Measurements from ENCODE around the gene DUT. TPM values are rescaled to one million over a fixed set of nuclear protein-coding genes. Genes with fewer than 3 reads are reported as not detected.
A peak's percentile ranks its signal among the peaks of the same experiment; 100 is the strongest.
"Not testable (repeated sequence)": the region's sequence is repeated elsewhere in the genome, so short reads cannot be mapped to it uniquely, and the experiment has no call there.

The DUT gene
- total RNA-seq, 1 experiment from 2014 or later, result 97.0 TPM

GRCh38 chr15:48313216-48313615, 18.0 kb upstream of the DUT start:
- DNase-seq, result no peak
- no peak overlapping the region for H3K4me3 ChIP-seq

GRCh38 chr15:48315041-48315440, 16.2 kb upstream of the DUT start:
- no peaks in the 10 kb centered on the region for H3K27me3 ChIP-seq
- DNase-seq, result no peak
- no peaks in the 10 kb centered on the region for H3K4me1 ChIP-seq
- H3K36me3 ChIP-seq, result no peaks in the 10 kb centered on the region
- H3K27ac ChIP-seq, result no peak overlapping the region
- H3K9me3 ChIP-seq (replicated peaks), result no peaks in the 10 kb centered on the region
- no peak overlapping the region for H3K4me3 ChIP-seq

More at GRCh38 chr15:48313216-48313615, 18.0 kb upstream of the DUT start:
- no peaks in the 10 kb centered on the region for H3K9me3 ChIP-seq (replicated peaks)
- H3K27ac ChIP-seq, result no peak overlapping the region
- no peaks in the 10 kb centered on the region for H3K36me3 ChIP-seq
- no peaks in the 10 kb centered on the region for H3K27me3 ChIP-seq
- no peaks in the 10 kb centered on the region for H3K4me1 ChIP-seq

- no peak for DNase-seq
- Histone ChIP-seq H3K4me3 (no peak overlapping the region), H3K27me3 (no peaks in the 10 kb centered on the region), H3K36me3 (no peaks in the 10 kb centered on the region), H3K27ac (no peak overlapping the region), H3K9me3 (replicated peaks) (no peaks in the 10 kb centered on the region), H3K4me1 (no peaks in the 10 kb centered on the region)
Measured at GRCh38 chr15:48317221-48317620, 14.0 kb upstream of the DUT start.

- Histone ChIP-seq H3K4me3 (no peak overlapping the region), H3K4me1 (no peaks in the 10 kb centered on the region), H3K27me3 (no peaks in the 10 kb centered on the region), H3K27ac (no peak overlapping the region), H3K9me3 (replicated peaks) (no peaks in the 10 kb centered on the region), H3K36me3 (no peaks in the 10 kb centered on the region)
- no peak for DNase-seq
Measured at GRCh38 chr15:48318131-48318530, 13.1 kb upstream of the DUT start.

- DNase-seq, result no peak
- Histone ChIP-seq H3K9me3 (replicated peaks) (no peaks in the 10 kb centered on the region), H3K27ac (no peak overlapping the region), H3K4me3 (no peak overlapping the region), H3K36me3 (no peaks in the 10 kb centered on the region), H3K27me3 (no peaks in the 10 kb centered on the region), H3K4me1 (no peaks in the 10 kb centered on the region)
Measured at GRCh38 chr15:48323294-48323693, 7.9 kb upstream of the DUT start.

- no peak for DNase-seq
- H3K36me3 ChIP-seq, result no peaks in the 10 kb centered on the region
- peaks cover under 1% of the 10 kb centered on the region; the same call in 1 of the 2 replicates for H3K4me1 ChIP-seq
Measured at GRCh38 chr15:48324949-48325348, 6.3 kb upstream of the DUT start.

GRCh38 chr15:48325400-48325799, 5.8 kb upstream of the DUT start:
- Histone ChIP-seq H3K4me3 (no peak overlapping the region), H3K4me1 (peaks cover 3% of the 10 kb centered on the region; the same call in 1 of the 2 replicates), H3K9me3 (replicated peaks) (no peaks in the 10 kb centered on the region), H3K36me3 (no peaks in the 10 kb centered on the region), H3K27me3 (no peaks in the 10 kb centered on the region), H3K27ac (no peak overlapping the region)
- DNase-seq, result no peak

More at GRCh38 chr15:48324949-48325348, 6.3 kb upstream of the DUT start:
- no peak overlapping the region for H3K27ac ChIP-seq
- no peak overlapping the region for H3K4me3 ChIP-seq
- H3K27me3 ChIP-seq, result no peaks in the 10 kb centered on the region
- H3K9me3 ChIP-seq (replicated peaks), result no peaks in the 10 kb centered on the region

GRCh38 chr15:48326180-48326579, 5.0 kb upstream of the DUT start:
- H3K27ac ChIP-seq; DNase-seq; H3K4me3 ChIP-seq; H3K9me3 ChIP-seq (replicated peaks); H3K27me3 ChIP-seq; H3K4me1 ChIP-seq; H3K36me3 ChIP-seq: not testable (repeated sequence)

- Histone ChIP-seq H3K4me3 (peak overlapping the region; percentile 93), H3K27ac (peak overlapping the region; percentile 95), H3K36me3 (no peaks in the 10 kb centered on the region), H3K9me3 (replicated peaks) (no peaks in the 10 kb centered on the region), H3K27me3 (no peaks in the 10 kb centered on the region), H3K4me1 (peaks cover 3% of the 10 kb centered on the region; the same call in 1 of the 2 replicates)
- DNase-seq, result peak in 1 of 2 experiments; percentile 17
Measured at GRCh38 chr15:48330105-48330785, 984 bp upstream of the DUT start.

- Histone ChIP-seq H3K4me3 (peak overlapping the region; percentile 93), H3K36me3 (peaks cover 2% of the 10 kb centered on the region), H3K27me3 (no peaks in the 10 kb centered on the region), H3K9me3 (replicated peaks) (no peaks in the 10 kb centered on the region), H3K4me1 (peaks cover 3% of the 10 kb centered on the region; the same call in 1 of the 2 replicates), H3K27ac (peak overlapping the region; percentile 95)
- DNase-seq, result peak; percentile 81
Measured at GRCh38 chr15:48331796-48332641, 790 bp downstream of the DUT start.

- no peaks in the 10 kb centered on the region for H3K9me3 ChIP-seq (replicated peaks)
- peaks cover 3% of the 10 kb centered on the region; the same call in 1 of the 2 replicates for H3K4me1 ChIP-seq
- peak in 1 of 2 experiments; percentile 11 for DNase-seq
- peaks cover 2% of the 10 kb centered on the region for H3K36me3 ChIP-seq
- H3K27me3 ChIP-seq, result no peaks in the 10 kb centered on the region
- peak overlapping the region; percentile 95 for H3K27ac ChIP-seq
- peak overlapping the region; percentile 93 for H3K4me3 ChIP-seq
Measured at GRCh38 chr15:48332642-48333034, 1.4 kb downstream of the DUT start.

GRCh38 chr15:48333540-48333939, 2.3 kb downstream of the DUT start:
- Histone ChIP-seq H3K36me3 (peaks cover 2% of the 10 kb centered on the region), H3K4me3 (no peak overlapping the region; the same call in 1 of the 2 replicates), H3K27ac (no peak overlapping the region)

GRCh38 chr15:48334260-48334659, 3.0 kb downstream of the DUT start:
- H3K27me3 ChIP-seq, result no peaks in the 10 kb centered on the region
- H3K27ac ChIP-seq, result no peak overlapping the region
- H3K4me1 ChIP-seq, result peaks cover 3% of the 10 kb centered on the region; the same call in 1 of the 2 replicates
- H3K4me3 ChIP-seq, result no peak overlapping the region
- no peaks in the 10 kb centered on the region for H3K9me3 ChIP-seq (replicated peaks)
- DNase-seq, result no peak
- peaks cover 2% of the 10 kb centered on the region for H3K36me3 ChIP-seq

More at GRCh38 chr15:48333540-48333939, 2.3 kb downstream of the DUT start:
- Histone ChIP-seq H3K9me3 (replicated peaks) (no peaks in the 10 kb centered on the region), H3K4me1 (peaks cover 3% of the 10 kb centered on the region; the same call in 1 of the 2 replicates), H3K27me3 (no peaks in the 10 kb centered on the region)
- no peak for DNase-seq

- peak; percentile 25 to 62 for DNase-seq
- peaks cover 14% of the 10 kb centered on the region for H3K36me3 ChIP-seq
- H3K4me3 ChIP-seq, result no peak overlapping the region
- no peaks in the 10 kb centered on the region for H3K27me3 ChIP-seq
- no peaks in the 10 kb centered on the region for H3K4me1 ChIP-seq
- H3K9me3 ChIP-seq (replicated peaks), result no peaks in the 10 kb centered on the region
- no peak overlapping the region for H3K27ac ChIP-seq
Measured at GRCh38 chr15:48336940-48337339, 5.7 kb downstream of the DUT start.

- Histone ChIP-seq H3K27ac (no peak overlapping the region), H3K9me3 (replicated peaks) (no peaks in the 10 kb centered on the region), H3K4me1 (no peaks in the 10 kb centered on the region), H3K36me3 (peaks cover 21% of the 10 kb centered on the region), H3K4me3 (no peak overlapping the region), H3K27me3 (no peaks in the 10 kb centered on the region)
- DNase-seq, result no peak
Measured at GRCh38 chr15:48337607-48338006, 6.4 kb downstream of the DUT start.
